HepG2 (cell line): ENCODE data around the gene GNA15. TPM values are rescaled to one million over a fixed set of nuclear protein-coding genes. Genes with fewer than 3 reads are reported as not detected.

Experiments
- ATM ChIP-seq: fragments of 450-650 bp; IDR thresholded peaks from 2 replicates; pipeline ENCODE4 v1.7.1; 2017; ENCODE audit warnings: mild to moderate bottlenecking, borderline replicate concordance
- BCL3 ChIP-seq: sonication (generic); formaldehyde crosslinking; IDR thresholded peaks from 2 replicates; pipeline ENCODE4 v1.5.1; 2020; ENCODE audit warnings: mild to moderate bottlenecking, missing genetic modification reagents, moderate library complexity
- FOXP1 ChIP-seq, 2 experiments: fragments of 450-650 bp in 1 of 2; IDR thresholded peaks; 2 replicates each; pipeline ENCODE4 v1.6.1; 2017 to 2018; ENCODE audit warnings: antibody characterized with exemption in 1 of 2
- GMEB1 ChIP-seq: sonication (generic); formaldehyde crosslinking; IDR thresholded peaks from 2 replicates; pipeline ENCODE4 v1.5.1; 2020; ENCODE audit warnings: missing genetic modification reagents, mild to moderate bottlenecking, borderline replicate concordance
- HINFP ChIP-seq: sonication (generic); formaldehyde crosslinking; IDR thresholded peaks from 2 replicates; pipeline ENCODE4 v1.4.0; 2020; ENCODE audit warnings: low read depth, mild to moderate bottlenecking, missing genetic modification reagents
- HNRNPLL ChIP-seq: fragments of 200-400 bp; formaldehyde crosslinking; IDR thresholded peaks from 2 replicates; pipeline ENCODE4 v1.6.1; 2017; ENCODE audit warnings: mild to moderate bottlenecking, low read depth, low read length; ENCODE audit not compliant: poor library complexity, severe bottlenecking
- HOXA3 ChIP-seq: sonication (generic); formaldehyde crosslinking; IDR thresholded peaks from 2 replicates; pipeline ENCODE4 v1.5.0; 2020; ENCODE audit warnings: missing genetic modification reagents
- KAT2B ChIP-seq: fragments of 150-350 bp; IDR thresholded peaks from 2 replicates; pipeline ENCODE4 v1.6.1; 2014; ENCODE audit warnings: low read depth, low read length, borderline replicate concordance
- KLF16 ChIP-seq, 2 experiments: sonication (generic) in 1 of 2; formaldehyde crosslinking in 1 of 2; IDR thresholded peaks; 2 replicates each; pipeline versions ENCODE4 v1.6.1 to v1.8.0; 2016 to 2023; ENCODE audit warnings: missing genetic modification reagents in 2 of 2, missing compliant biosample characterization in 1 of 2
- MAZ ChIP-seq, 2 experiments: sonication (generic) in 1 of 2; formaldehyde crosslinking in 1 of 2; IDR thresholded peaks; 2 replicates each; pipeline versions ENCODE4 v1.5.0 to v1.6.1; 2012 to 2020; ENCODE audit warnings: low read depth in 2 of 2, mild to moderate bottlenecking in 2 of 2, borderline replicate concordance in 1 of 2, improper control_type of control experiment in 1 of 2, low read length in 1 of 2, missing genetic modification reagents in 1 of 2, moderate library complexity in 1 of 2
- MXI1 ChIP-seq: IDR thresholded peaks from 3 replicates; pipeline ENCODE4 v1.6.1; 2012; ENCODE audit warnings: low read depth, low read length, inconsistent platforms, borderline replicate concordance
- RFX5 ChIP-seq: IDR thresholded peaks from 2 replicates; pipeline ENCODE4 v1.6.1; 2011; ENCODE audit warnings: low read depth, low read length, improper control_type of control experiment
- SOX6 ChIP-seq, 2 experiments: fragments of 450-650 bp in 1 of 2; sonication (generic) in 1 of 2; formaldehyde crosslinking in 1 of 2; IDR thresholded peaks; 2 replicates each; pipeline versions ENCODE4 v1.4.0 to v1.6.1; 2017 to 2020; ENCODE audit warnings: antibody characterized with exemption in 1 of 2, mild to moderate bottlenecking in 1 of 2, missing genetic modification reagents in 1 of 2
- ZNF264 ChIP-seq: sonication (generic); formaldehyde crosslinking; IDR thresholded peaks from 2 replicates; pipeline ENCODE4 v1.4.0; 2020; ENCODE audit warnings: missing genetic modification reagents
- ZNF772 ChIP-seq: sonication (generic); formaldehyde crosslinking; IDR thresholded peaks from 2 replicates; pipeline ENCODE4 v1.5.0; 2020; ENCODE audit warnings: mild to moderate bottlenecking, missing genetic modification reagents
- ZNF891 ChIP-seq: sonication (generic); formaldehyde crosslinking; IDR thresholded peaks from 2 replicates; pipeline ENCODE4 v1.5.0; 2020; ENCODE audit warnings: mild to moderate bottlenecking, missing genetic modification reagents
- polyA plus RNA-seq, 8 experiments: library from polyadenylated mRNA; depleted of rRNA in 3 of 8; stranded (reverse) in 7 of 8; unstranded in 1 of 8; fragments of >200 nt; fragmentation: Illumina TruSeq in 4 of 8; extraction: Trizol in 4 of 8; gene quantifications; 2 replicates each; pipeline versions ENCODE4 v1.2.1 to v1.2.3, GENCODE V29; 2011 to 2016; ENCODE audit warnings: low read depth in 4 of 8, missing spikeins in 1 of 8, mixed read lengths in 1 of 8; ENCODE audit not compliant: insufficient read depth in 1 of 8
- total RNA-seq, 5 experiments: library from RNA; depleted of rRNA; stranded (reverse); fragments of >200 nt; fragmentation: Illumina TruSeq; extraction: Trizol; gene quantifications; 2 replicates each; pipeline ENCODE4 v1.2.3, GENCODE V29; 2016; ENCODE audit warnings: low read depth in 1 of 5
- TF ChIP-seq, protein P1 (sequence below): sonication (generic); formaldehyde crosslinking; IDR thresholded peaks from 2 replicates; pipeline ENCODE4 v1.5.1; 2020; ENCODE audit warnings: mild to moderate bottlenecking, missing genetic modification reagents, moderate library complexity

The GNA15 gene
- total and polyA plus RNA-seq, 2 of the 13 experiments (the other 11 are each of a cell fraction or from before 2014, with no cell fraction given): not detected

DNA sequence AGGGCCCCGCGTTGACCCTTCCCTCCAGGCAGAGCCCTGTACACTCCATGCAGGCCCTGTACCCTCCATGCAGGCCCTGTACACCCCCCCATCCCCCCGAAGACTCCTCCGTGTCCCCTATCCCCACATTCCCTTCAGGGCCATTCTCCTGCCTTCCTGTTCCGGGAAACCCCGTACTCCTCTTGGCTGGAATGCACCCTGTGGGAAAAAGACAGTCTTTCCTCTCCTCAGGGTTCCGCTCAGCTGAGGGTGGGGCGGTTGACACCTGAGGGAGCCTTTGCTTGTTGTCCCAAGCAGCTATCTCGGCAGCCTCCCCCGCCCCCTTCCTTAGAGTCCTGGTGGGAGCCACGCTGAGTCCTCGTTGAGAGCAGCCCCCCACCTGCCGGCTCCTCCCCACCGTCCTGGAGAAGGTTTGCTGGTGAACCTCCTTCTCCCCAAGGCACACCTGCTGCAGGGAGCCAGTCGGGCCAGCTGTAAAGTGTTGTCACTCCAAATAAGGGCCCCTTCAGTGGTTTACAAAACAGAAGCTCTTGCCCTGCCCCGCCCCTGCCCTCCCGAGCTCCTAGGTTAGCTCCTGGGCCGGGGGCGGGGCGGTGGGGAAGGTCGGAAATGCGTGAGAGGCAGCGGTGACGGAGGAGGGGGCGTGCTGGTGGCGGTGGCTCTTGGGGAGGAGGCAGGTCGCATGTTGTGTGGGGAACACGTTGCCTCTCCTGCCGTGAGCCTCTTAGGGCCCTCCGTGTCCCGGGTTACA lies 40.2 kb upstream of the GNA15 start (continued):
- TF ChIP-seq, protein P1, sequence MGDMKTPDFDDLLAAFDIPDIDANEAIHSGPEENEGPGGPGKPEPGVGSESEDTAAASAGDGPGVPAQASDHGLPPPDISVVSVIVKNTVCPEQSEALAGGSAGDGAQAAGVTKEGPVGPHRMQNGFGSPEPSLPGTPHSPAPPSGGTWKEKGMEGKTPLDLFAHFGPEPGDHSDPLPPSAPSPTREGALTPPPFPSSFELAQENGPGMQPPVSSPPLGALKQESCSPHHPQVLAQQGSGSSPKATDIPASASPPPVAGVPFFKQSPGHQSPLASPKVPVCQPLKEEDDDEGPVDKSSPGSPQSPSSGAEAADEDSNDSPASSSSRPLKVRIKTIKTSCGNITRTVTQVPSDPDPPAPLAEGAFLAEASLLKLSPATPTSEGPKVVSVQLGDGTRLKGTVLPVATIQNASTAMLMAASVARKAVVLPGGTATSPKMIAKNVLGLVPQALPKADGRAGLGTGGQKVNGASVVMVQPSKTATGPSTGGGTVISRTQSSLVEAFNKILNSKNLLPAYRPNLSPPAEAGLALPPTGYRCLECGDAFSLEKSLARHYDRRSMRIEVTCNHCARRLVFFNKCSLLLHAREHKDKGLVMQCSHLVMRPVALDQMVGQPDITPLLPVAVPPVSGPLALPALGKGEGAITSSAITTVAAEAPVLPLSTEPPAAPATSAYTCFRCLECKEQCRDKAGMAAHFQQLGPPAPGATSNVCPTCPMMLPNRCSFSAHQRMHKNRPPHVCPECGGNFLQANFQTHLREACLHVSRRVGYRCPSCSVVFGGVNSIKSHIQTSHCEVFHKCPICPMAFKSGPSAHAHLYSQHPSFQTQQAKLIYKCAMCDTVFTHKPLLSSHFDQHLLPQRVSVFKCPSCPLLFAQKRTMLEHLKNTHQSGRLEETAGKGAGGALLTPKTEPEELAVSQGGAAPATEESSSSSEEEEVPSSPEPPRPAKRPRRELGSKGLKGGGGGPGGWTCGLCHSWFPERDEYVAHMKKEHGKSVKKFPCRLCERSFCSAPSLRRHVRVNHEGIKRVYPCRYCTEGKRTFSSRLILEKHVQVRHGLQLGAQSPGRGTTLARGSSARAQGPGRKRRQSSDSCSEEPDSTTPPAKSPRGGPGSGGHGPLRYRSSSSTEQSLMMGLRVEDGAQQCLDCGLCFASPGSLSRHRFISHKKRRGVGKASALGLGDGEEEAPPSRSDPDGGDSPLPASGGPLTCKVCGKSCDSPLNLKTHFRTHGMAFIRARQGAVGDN (CRISPR knock-in tag): peak; percentile 39; the same call in 1 of the 2 replicates
- TF ChIP-seq MAZ (IDR thresholded peaks at IDR 0.05; ENCODE audit: borderline replicate concordance, low read depth, low read length) (peak; percentile 46; the same call in 1 of the 2 replicates), MAZ (CRISPR knock-in tag; IDR thresholded peaks at IDR 0.05; ENCODE audit: low read depth) (no peak), ZNF264 (CRISPR knock-in tag) (no peak), HNRNPLL (peak; percentile 49), HOXA3 (CRISPR knock-in tag) (0 out of 2 replicates have a peak, but pooled peaks have one; percentile 10), ZNF891 (0 out of 2 replicates have a peak, but pooled peaks have one; percentile 33), RFX5 (no peak), KLF16 (CRISPR knock-in tag; IDR thresholded peaks at IDR 0.05) (0 out of 4 replicates have a peak, but pooled peaks of 1 of the 2 experiments have one; percentile 15), SOX6 (IDR thresholded peaks at IDR 0.05) (no peak), SOX6 (CRISPR knock-in tag; IDR thresholded peaks at IDR 0.05) (no peak), GMEB1 (CRISPR knock-in tag) (peak; percentile 41), FOXP1 (IDR thresholded peaks at IDR 0.05) (no peak), FOXP1 (CRISPR knock-in tag; IDR thresholded peaks at IDR 0.05) (peak; percentile 33; the same call in 1 of the 2 replicates), ATM (no peak), ZNF772 (CRISPR knock-in tag) (0 out of 2 replicates have a peak, but pooled peaks have one; percentile 44), BCL3 (0 out of 2 replicates have a peak, but pooled peaks have one; percentile 6), KAT2B (no peak), MXI1 (peak; percentile 87; the same call in 2 of the 3 replicates), HINFP (CRISPR knock-in tag) (no peak)
